Measurements from ENCODE around the gene THADA.
"Not testable (repeated sequence)": the region's sequence is repeated elsewhere in the genome, so short reads cannot be mapped to it uniquely, and the experiment has no call there.

Gene THADA

DNA sequence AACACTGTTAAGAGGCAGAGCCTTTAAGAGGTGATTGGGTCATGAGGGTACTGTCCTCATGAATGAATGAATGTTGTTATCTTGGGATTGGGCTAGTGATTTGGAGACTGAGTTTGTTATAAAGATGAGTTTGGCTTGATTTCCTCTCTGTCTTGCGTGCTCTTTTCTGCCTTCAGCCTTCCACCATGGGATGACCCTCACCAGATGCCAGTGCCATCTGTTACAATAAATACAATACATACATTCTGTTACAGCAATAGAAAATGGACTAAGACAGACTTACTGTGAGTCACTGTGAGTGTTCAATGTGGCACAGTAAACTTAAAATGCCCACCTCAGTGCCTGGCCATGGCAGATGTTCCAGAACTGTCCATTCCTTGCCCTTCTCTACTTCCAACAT lies 274.4 kb downstream of the THADA start:
- no peak for DNase-seq

DNA sequence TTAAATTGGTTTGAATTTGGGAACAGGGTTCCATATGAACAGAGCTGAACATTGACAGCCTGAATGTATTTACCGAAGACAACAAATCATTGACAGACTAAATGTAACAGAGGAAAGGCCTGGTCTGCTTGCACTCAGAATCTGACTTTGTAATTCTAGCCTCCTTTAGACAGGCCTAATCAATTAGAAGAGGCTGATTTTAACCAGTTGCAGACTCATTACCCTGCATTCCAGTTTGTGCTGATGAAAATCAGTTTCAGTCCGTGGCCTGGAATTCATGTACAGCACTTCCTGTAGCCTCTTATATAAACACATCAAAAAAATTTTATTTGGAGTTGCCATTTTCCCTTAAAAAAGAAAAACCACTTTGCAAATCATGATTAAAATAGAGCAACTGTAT lies 276.3 kb downstream of the THADA start:
- DNase-seq, result no peak

DNA sequence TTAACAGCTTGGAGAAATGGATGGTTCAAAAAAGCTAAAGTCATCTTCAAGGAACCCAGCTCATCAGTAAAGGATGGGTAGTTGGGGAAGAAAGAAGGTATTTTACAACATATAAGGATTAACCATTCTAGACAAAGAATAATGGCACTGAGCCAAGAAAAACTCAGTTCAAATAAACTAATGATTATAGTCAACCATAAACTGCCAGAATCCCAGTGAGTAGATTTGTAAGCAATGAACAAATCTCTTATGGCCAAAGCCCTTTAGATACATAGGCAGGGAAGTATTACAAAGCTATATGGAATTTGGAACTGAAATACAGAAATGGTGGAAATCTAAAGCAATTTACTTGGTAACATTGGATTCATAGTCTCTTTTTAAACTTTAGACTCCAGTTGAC lies 277.0 kb downstream of the THADA start:
- no peak for DNase-seq

DNA sequence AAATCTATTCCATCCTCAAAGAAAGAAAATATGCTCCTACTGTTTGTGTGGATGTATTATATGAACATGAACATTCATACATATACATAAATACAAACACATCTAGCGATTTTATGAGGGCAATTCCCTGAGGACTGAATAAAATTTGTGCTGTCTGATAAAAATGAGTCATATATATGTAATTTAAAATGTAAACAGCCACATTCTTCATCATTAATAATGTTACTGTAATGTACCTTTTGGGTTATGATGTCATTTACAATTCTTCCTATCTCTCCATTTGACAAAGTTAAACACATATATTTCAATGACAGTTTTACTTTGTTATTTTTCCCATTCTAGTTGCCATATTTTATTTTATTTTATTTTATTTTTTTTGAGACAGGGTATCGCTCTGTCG lies 278.2 kb downstream of the THADA start:
- no peak for DNase-seq

DNA sequence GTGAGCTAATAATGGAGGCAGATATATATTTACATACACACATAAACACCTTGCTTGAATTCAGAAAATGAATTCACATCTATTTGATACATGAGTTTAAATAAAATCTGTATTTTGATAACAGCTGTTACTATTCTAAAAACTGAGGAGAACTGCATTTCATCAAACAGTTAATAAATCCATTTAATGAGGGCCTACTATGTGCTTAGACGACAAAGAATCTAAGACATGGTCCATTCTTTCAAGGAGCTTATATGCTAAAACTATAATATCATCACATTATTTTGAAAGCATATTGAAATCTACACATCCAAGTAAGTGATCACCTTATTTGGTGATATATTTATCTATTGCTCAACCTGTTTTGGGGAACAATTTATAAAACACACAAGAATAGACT lies 278.6 kb downstream of the THADA start:
- DNase-seq, result no peak

DNA sequence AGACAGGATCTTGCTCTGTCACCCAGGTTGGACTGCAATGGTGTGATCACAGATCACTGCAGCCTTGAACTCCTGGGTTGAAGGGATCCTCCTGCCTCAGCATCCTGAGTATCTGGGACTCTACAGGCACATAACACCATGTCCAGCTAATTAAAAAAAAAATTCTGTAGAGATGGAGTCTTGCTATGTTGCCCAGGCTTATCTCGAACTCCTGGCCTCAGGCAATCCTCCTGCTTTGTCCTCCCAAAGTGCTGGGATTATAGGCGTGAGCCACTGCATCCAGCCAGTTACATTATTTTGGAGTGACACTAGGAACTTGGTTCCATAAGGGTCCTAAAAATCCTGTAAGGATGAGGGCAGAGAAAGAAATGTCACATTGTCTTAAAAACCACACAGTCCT lies 280.4 kb downstream of the THADA start:
- no peak for DNase-seq

DNA sequence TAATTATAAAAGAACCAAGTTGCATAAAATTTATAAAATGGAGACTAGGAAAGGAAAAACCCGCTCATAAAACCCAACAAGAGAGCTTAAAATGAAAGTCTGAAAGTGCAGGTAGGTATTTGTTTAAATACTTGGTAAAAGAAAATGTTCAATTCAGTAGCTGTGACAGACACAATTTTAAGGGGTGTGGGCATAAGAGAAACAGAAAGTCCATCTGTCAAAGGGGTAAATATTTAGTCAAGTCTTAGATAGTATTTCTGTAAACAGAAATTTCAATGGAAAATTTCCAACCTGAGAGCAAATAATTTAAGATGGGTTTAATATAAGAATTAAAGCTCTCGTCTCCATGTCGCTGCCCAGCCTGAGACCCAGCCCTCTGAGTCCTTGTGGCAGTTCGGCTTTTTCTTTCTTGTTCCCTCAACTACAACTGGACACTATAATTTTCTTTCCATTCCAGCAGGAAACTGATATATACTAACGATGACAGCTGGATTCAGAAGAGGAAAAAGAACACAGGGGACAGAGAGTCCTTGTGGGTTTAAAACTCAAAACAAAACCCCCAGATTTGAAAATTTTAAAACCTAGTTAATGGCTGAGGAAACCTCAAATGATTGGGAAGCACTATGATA lies 281.4 kb downstream of the THADA start:
- DNase-seq, result no peak

DNA sequence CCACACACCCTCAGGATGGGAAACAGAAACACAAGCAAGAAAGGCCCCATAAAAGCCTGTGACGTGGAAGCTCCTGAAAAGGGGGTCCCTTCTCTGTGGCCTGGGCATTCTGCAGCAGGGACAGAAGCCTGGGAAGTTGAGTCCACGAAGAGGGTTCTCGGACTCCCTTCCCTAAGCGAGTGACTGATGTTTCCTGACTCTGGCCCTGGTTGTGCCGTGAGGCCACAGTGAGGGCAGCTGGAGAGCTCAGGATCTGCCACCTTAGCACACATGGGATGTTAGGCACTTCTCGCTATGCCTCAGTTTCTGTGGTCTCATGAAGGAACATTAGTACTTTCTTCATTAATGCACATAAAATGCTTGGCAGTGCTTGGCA lies 282.2 kb downstream of the THADA start:
- DNase-seq, result no peak

DNA sequence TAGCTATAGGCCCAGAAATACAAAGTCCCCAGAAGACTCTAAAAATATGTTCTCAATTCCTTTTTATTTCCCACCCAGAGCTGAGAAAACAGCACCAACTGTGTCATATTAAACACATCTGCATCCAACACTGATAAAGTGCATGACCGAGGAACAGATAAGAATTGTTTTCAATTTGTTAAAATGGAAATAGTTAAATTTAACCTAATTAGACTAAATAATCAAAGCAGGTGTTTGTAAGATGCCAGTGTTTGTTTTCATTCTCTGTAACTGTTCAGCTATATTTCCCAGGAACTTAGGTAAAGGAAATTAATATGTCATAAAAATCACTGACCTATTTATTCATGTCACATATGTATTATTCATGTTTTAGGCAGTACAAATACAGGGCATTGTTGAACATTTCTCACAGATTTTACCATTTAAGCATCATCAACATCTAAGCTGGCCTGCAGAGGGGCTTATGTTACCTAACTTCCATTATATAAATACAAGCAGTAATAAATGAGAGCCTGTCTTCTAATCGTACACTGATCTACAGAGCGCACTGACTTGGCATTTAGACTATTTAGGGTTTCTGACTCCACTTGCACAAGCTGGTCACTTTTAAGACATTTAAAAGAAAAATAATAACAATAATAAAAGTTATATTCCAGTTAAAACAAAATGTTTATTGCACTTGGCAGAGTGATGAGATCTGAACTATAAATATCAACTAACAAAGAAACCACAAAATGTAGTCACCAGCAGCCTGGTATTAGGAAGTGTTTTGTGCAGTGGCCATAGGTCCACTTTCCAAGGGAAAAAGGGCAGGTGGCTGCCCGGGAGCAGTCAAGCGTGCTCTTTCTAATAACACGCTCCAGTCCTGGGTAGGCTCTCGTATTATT lies 282.8 kb downstream of the THADA start:
- DNase-seq, result no peak

DNA sequence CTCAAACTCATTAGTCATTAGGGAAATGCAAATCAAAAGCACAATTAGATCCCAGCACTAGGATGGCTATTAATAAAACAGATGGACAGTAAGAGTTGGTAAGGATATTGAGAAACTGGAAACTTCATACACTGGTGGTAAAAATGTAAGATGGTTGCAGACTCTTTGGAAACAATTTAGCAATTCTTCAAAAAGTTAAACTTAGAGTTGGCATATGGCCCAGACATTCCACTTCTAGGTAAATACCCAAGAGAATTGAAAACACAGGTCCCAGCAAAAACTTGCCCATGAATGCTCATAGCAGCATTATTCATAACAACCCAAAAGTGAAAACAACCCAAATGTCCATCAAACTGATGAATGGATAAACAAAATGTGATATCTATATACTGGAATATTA lies 284.6 kb downstream of the THADA start:
- DNase-seq, result no peak

DNA sequence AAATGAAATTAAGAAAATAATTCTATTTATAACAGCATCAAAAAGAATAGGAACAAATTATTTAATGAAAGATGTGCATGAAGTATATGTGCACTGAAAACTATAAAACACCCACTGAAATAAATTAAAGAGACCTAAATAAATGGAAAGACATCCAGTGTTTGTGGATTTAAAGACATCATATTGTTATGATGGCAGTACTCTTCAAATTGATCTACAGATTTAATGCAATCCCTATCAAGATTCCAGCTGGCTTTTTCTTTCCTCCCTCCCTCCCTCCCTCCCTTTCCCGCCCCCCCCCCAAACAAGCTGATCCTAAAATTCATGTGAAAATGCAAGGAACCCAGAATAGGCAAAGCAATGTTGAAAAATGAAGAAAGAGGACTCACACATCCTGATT lies 285.9 kb downstream of the THADA start:
- no peak for DNase-seq

DNA sequence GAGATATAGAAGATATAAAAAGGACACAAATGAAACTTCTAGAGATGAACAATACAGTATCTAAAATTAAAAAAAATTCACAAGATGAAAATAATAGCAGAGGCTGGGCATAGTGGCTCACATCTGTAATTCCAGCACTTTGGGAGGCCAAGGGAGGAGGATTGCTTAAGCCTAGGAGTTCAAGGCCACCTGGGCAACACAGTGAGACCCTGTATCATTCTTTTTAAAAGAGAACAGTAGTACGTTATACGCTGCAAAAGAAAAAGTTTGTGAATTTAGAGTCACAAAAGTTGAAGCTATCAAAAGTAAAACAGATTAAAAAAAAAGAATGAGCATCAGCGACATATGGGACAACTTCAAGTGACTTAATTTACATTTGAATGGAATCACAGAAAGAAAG lies 287.9 kb downstream of the THADA start:
- DNase-seq, result no peak

DNA sequence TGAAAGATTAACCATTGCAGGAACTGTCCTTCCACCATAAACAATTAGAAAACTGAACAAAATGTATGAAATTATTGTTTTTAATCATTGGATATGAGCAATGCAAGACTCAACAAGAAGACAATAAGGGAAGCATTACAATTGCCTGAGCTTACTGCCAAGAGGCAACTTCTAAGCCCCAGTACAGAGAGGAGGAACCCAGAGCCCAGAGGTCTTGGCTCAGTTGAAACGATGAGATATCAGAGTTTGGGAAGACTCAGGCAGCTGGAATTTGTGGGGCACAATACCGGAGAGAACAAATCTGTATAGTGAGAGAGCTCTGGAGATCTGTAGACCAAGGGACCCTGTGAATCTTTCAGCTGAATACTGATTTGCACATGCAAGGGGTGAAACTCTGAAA lies 288.8 kb downstream of the THADA start:
- DNase-seq, result no peak

DNA sequence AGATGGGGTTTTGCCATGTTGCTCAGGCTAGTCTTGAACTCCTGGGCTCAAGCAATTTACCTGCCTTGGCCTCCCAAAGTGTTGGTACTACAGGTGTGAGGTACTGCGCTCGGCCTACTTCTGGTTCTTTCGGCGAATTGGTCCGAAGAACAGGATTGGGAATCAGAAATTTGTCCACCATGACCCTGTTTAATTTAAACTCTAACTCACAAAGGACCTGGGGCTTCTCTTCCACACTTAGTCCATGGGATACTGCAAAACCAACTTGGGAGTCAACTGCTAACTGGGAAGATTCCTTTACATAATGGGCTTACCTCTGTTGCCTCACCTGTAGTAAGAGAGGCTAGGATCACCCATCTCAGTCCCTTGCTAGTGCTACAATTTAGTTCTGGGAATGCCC lies 289.6 kb downstream of the THADA start:
- DNase-seq, result no peak

DNA sequence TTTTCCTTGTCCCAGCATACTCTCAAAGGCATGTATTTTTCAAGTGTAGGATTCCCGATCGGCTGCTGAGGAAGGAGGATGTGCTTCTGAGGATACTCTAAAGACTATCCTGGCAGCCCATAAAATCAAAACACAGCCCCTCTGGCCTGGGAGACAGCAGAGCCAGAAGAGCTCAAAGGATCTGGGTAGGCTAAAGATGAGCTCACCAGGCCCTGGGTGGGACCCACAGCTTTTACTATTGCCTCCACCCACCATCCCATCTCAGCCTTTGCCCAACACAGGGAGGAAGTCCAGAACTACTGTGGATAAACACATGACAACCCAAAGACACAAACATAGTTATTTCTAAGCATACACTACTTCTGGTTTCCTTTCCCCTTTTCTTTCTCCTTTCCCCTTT lies 290.3 kb downstream of the THADA start:
- no peak for DNase-seq

DNA sequence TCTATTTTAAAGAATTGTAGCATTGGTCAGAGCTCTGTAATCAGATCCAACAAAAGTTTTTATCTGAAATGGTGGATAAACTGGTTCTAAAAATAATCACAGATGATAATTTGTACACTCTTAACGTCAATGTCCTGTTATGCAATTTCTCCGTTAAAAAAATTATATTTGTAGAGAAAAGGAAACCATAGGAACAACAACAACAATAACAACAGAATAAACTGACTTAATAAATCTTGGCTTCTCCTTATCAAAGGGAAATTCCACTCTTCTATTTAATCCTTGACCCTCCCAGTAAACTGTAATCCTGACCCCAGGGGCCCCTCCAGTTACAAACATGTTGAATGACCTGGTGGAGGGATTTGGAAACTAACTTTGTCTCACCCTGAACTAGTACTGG lies 290.8 kb downstream of the THADA start:
- DNase-seq, result no peak

DNA sequence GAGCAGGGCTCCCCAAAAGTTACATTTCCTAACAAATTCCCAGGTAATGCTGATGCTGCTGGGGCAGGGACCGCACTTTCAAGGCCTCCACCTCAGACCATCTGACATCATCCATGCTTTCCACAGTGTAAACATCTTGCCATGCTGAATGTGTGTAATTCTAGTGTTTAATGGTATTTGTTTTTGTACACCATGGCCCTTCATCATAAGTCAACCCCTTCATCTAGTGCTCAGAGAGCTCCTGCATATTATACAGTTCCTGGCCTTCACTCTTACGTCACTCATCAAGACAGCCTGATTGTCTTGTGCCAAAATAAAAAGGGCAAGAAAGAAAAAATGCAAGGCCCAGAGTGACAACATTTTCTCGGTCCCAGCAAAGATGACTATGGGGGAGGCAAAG lies 291.9 kb downstream of the THADA start:
- DNase-seq, result no peak

DNA sequence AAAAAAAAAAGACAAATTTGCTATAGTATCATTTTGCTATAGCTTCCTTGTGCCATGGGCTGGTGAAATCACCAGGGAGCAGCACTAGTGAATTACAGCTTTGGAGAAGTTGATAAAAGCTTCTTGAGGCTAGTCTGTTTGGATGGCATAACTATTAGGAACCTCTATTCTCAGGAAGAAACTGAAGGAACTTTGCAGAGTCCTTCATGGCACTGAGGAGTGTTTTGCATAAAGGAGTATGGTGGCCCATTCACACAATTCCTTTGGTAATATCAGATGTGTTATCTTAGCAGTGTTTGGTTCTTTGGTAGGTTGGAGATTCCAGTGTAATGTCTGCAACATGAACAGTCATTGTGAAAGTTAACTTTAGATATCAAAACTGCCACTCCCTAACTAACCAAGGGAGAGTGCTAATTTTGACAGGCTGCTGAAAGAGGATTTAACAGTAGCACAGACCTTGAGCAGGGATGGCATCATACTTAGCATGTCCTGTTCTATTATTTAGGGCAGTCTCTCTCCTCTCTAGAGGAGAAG lies 292.8 kb downstream of the THADA start:
- no peak for DNase-seq

DNA sequence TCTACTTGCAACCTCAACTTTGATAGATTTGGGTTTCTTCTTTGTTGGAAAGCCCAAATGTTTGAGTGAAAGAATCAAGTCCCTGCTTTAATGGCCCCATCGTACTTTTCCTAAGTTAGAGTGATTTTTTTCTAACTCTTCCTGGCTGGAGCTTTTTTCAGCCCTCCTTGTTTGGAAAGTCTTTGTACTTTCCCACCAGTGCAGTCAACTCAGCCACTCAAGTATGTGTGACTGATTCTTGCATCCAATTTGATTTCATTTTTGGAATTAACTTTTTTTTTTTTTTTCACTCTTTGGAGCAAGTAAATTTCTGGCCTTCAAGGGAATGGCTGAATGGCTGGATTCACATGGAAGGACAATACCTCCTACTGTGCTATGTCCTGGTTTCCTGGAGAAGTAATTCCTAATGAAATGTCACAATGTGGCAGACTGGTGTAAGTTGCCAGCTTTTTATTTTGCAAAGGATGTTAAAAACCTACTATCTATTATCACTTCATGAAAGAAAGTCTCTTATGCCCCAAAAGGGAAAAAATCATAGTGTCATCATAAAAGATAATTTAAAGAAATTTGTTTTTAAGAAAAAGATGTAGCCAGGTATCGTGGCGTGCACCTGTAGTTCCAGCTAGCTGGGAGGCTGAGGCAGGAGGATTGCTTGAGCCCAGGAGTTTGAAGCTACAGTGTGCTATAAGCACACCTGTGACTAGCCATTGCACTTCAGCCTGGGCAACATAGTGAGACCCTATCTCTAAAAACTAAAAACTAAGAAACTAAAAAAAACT lies 293.5 kb downstream of the THADA start:
- DNase-seq, result no peak

DNA sequence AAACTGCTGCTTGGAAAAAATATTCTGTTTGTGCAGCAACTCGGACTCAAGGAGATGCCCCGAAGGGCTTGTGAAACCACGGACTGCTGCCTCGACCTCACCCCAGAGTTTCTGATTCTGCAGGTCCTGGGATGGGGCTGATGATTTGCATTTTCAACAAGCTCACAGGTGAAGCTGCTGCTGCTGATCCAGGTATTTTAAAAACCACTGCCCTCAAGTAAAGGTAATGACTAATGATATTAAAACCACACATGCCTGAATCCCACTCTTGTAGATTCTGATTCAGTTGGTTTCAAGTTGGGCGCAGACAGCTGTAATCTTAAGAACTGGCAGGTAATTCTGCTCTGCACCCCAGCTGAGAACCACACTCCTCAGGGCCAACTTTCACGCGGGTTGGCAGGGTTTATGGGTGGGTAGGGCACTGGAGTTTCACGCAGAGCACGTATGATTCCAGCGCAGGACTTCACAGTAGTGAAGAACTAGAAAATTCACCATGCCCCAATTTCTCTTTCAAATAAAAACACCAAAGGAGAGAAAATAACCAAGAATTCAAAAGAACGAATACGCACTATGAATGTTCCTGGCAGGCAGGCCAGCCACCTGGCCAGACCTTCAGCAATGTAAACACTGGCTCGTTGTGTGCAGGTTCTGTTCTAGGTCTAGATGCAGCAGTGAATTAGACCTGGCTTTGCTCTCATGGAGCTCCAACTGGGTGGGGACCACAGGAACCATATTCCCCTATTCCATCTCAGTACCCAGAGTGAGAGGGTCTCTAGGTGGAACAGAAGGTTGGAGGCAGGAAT lies 294.9 kb downstream of the THADA start:
- no peak for DNase-seq

DNA sequence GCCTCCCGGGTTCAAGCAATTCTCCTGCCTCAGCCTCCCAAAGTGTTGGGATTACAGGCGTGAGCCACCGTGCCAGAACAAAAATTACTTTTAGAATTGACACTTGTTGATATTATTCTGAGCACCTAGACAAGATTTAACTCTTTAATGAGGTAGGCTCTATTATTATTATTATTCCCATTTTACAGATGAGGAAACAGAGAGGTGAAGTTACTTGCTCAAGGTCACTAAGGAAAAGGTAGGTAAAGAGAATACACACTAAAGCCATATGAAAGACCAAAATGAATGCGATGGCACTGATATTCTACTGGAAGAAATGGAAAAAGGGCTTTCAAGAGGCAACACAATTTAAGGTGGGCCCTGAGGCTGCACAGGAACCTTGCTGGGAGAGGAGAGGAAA lies 295.6 kb downstream of the THADA start:
- no peak for DNase-seq

DNA sequence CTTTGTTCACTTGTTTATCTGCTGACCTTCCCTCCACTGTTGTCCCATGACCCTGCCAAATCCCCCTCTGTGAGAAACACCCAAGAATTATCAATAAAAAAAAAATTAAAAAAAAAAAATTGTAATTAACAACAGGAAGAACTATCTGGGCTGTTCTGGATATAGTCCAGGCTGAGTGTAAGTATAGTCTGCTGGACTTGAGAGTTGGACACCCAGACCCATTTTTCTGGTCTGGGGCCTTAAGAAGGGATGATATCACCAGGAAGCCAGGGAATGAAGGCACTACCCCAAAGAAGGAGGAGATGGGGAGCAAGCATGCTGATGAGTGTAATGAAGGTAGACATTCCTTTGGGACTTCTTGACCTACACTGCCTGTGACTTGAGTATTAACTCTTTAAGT lies 297.3 kb downstream of the THADA start:
- DNase-seq, result no peak

DNA sequence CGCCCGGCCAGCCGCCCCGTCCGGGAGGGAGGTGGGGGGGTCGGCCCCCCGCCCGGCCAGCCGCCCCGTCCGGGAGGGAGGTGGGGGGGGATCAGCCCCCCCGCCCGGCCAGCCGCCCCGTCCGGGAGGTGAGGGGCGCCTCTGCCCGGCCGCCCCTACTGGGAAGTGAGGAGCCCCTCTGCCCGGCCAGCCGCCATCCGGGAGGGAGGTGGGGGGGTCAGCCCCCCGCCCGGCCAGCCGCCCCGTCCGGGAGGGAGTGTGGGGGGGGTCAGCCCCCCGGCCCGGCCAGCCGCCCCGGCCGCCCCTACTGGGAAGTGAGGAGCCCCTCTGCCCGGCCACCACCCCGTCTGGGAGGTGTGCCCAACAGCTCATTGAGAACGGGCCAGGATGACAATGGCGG lies 298.1 kb downstream of the THADA start:
- DNase-seq, result not testable (repeated sequence)

All from 8988T (cell line).